NOMO-1 (cell line): Measurements from ENCODE around the gene AP3S1.
A peak's percentile ranks its signal among the peaks of the same experiment; 100 is the strongest.
"Not testable (repeated sequence)": the region's sequence is repeated elsewhere in the genome, so short reads cannot be mapped to it uniquely, and the experiment has no call there.

Source experiments
- DNase-seq, 2 experiments: peaks; one replicate each; lab custom pipeline; 2025; ENCODE audit not compliant: unreplicated experiment in 2 of 2; lab: John Stamatoyannopoulos, UW

AP3S1 gene

DNA sequence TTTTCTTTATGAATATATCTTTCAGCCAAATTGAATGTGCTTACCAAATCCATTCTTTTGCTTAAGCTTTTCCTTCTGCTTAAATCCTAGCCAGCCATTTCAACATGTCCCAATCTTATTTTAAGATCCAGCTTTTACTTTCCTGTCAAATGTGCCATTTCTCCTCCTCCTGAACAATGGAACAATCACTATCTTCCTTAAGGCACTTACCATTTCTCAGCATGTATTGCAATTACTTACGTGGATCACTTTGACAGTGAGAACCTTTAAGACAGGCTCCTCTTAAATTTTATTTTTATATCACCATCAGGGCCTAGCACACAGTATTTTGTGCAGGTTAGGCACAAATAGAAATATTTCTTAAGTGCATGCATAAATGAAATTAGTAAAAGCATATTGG lies 20.9 kb upstream of the AP3S1 start:
- DNase-seq: no peak

DNA sequence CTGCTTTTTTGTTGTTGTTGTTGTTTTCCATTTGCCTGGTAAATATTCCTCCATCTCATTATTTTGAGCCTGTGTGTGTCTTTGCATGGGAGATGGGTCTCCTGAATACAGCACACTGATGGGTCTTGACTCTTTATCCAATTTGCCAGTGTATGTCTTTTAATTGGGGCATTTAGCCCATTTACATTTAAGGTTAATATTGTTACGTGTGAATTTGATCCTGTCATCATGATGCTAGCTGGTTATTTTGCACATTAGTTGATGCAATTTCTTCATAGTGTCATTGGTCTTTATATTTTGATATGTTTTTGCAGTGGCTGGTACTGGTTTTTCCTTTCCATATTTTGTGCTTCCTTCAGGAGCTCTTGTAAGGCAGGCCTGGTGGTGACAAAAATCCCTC lies 16.8 kb upstream of the AP3S1 start:
- DNase-seq: not testable (repeated sequence)

DNA sequence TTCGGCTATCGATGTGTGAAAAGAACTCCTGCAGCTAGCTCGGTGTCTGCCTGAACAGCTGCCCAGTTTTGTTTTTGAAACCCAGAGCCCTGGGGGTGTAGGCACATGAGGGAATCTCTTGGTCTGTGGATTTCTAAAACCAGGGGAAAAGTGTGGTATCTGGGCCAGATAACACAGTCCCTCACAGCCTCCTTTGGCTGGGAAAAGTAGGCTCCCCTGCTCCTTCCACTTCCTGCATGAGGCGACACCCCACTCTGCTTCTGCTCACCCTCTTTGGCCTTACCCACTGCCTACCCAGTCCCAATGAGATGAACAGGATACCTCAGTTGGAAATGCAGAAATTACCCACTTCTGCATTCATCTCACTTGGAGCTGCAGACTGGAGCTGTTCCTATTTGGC lies 15.8 kb upstream of the AP3S1 start:
- no peak for DNase-seq

DNA sequence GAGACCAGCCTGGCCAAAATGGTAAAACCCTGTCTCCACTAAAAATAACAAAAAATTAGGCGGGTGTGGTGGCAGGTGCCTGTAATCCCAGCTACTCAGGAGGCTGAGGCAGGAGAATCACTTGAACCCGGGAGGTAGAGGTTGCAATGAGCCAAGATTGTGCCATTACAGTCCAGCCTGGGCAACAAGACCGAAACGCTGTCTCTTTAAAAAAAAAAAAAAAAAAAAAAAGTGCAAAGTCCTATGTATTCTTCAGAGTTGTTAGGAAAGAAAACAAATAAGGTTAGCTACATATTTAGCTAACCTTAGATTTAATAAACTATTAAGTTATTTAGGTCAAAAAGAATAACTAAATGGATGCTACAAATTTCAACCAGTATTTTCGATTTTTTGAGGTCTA lies 11.8 kb upstream of the AP3S1 start:
- no peak for DNase-seq

DNA sequence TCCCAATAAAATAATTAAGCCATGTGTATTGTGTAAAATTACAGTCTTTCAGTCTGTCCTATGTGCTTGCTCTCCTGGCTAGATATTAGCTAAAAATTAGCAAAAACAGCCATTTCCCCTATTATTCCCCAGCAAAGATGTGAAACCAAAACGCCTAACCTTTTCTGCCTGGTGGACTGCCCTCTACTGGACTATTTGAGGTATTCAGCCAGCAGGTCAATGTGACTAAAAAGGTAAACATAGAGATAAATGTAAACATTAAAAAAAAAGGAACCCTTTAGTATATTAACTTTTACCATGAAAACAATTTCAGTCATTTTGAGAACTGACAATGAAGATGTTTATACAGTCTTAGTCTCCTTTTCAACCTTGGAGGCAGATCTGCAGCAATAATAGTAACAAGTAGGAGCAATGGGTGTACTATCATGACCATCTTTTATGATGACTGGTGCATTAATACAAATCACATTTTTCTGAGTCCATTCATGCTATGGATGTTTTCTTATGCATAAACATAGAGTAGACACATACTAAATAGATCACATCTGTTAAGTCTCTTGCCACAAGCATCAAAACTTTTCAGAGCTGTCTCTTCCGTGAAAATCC lies 10.5 kb upstream of the AP3S1 start:
- peak in 1 of 2 experiments; percentile 34 for DNase-seq

DNA sequence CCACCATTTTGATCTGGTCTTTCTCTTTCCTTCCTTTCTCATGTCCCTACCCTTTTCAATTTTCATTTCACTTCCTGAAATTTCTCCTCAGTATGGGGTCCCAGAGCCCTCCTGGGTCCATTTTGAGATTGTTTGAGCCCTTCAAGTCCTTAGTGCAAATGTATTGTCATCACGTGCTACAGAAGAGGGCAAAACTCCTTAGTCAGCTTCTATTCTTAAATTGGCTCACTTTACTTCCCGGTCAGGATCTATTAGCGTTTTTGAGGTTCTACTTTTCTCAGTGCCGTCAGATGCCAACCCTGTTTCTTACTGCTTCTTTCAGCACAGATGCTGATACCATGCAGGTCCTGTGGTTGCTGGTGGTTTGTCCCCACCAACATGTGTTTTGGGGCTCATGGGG lies 6.3 kb upstream of the AP3S1 start:
- DNase-seq: no peak

DNA sequence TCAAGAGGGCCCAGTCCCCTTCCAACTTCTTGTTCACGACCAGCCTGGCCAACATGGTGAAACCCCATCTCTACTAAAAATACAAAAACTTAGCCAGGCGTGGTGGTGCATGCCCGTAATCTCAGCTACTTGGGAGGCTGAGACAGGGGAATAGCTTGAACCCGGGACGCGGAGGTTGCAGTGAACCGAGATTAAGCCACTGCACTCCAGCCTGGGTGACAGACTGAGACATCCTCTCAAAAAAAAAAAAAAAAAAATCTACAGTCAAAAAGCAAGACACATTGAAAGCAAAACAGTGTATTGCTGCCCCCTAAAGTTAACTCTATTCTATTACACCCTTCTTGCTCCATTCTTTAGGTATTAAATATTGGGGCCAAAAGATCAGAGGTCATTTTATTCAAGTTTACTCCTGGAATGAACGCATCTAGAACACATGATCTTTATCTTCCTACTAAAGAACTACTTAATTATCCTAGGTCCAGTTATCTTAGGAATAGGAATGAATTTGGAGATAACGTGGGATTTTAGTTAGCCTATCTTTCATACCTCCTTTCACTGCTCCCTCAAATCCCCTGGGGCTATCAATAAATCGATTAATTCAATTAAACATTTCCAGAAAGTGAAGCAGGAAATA lies 2.7 kb upstream of the AP3S1 start:
- peak; percentile 48 to 63 for DNase-seq

DNA sequence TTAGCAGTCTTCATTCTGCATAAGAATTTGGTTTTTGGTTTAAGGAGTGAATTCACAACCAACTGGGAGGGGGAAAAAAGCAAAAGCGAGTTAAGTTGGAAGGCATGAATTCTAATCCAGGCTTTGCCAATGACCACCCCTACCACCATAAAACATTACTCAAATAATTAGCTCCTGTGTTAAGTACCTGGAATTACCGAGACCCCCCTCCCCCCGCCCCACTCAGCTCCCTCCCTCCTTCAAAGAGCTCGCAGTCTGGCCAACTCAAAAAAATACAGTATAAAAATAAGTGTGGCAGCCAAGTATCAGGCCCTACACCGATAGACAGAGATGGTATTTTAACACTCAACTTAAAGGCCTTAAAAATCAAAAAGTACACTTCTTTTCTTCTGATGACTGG lies 862 bp upstream of the AP3S1 start:
- no peak for DNase-seq

DNA sequence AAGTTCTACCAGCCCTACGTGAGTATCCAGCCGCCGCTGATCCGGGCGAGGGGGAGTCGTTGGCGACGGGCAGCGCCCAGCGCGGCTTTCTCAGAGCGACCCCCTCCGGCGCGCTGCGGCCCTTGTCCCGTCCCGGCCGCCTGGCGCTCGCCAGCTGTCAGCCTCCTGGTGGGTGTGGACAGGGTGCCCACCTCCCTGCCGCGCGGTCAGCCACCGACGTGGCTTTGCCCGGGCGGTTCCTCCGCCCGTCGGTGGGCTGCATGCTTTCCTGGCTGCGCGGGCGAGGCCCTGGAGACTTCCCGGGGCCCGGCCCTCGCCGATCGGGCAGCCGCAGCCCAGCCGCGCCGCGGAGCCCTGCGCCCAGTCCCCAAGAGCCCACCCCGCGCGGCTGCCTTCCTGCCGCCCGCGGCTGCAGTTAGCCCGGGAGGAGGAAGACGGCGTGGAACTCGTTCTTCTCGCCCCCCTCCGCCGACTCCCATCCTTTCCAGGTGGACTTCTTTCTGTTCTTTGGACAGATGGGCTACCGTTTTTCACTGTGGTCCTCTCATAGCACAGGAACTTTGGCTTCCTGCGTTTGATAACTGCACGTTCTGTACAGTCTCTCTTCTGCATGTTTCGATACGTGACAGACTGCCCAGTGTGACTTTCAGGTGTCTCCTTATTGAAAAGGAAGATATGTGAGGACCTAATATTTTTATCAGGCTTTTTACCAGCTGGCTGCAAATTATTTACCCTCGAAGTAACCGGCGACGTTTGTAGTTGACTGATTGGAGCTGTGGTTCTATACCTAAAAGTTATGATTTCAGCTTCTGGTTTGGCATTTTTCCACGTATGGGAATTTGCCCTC lies 577 bp downstream of the AP3S1 start:
- DNase-seq: peak; percentile 57 to 58

DNA sequence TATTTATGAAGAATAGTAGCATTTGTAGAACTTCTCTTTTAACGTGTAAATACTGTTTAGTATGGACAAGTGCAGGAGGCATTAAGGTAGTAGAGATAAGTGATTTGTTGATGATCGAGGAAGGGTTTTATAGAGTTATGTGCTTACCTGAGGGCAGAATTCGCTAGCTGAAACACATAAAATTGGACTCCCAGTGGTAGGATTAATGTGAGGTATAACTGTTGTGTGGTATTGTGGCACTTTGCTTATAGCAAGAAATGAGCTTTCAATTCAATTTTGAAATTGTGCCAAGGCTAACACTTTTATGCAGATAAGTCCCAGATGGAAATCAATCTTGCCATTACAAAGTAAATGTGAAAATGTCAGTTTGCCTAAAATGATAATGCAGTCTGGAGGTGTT lies 1.2 kb downstream of the AP3S1 start:
- no peak for DNase-seq

DNA sequence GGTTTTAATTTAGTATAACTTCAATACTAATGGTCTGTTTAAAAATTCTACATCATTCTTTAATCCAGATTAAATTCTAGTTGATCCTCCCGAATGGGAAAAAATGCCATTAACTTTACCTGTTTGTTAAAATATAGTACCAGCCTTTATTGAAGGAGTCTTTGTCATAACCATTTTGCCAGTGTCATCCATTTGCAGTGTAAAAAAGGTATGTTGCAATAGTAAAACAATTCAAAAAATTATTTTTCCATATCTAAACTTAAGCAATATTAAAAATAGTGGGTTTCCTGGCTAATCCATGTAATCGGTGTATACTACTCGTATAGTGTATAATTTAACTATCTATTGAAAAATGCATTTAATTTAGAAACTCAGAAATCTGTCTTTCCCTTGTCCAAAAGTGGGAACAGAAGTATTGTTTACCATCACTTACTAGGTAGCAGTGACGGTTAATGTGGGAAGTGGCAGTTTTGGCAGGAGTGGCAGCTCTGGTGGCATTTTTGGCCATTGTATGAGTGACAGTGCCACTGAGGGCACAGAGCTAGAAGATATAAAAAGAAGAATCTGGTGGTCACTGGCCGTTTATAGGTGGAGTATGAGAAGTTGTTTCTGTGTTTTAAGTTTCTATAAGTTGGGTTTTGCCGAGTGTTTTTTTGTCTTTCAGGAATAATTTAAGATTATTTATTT lies 1.9 kb downstream of the AP3S1 start:
- DNase-seq: no peak

DNA sequence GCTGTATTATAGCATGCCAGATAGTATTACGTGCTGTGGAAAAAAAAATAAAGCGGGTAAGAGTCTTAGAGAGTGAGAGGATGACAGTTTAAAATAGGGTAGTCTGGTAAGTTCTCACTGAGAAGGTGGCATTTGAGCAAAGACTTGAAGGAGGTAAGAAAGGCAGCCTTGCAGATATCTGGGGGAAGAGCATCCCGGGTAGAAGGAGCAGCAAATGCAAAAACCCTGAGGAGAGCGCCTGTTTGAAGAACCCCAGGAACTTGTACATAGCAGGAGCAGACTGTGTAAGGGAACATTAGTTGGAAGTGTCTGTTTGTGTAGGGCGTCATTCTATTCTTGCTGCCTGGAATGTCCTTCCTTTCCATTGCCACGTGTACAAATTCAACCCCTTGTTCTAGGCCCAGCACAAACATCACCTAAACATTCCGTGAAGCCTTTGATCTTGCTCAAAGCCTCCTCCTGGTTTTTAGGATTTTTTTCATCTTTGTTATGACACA lies 2.6 kb downstream of the AP3S1 start:
- no peak for DNase-seq

DNA sequence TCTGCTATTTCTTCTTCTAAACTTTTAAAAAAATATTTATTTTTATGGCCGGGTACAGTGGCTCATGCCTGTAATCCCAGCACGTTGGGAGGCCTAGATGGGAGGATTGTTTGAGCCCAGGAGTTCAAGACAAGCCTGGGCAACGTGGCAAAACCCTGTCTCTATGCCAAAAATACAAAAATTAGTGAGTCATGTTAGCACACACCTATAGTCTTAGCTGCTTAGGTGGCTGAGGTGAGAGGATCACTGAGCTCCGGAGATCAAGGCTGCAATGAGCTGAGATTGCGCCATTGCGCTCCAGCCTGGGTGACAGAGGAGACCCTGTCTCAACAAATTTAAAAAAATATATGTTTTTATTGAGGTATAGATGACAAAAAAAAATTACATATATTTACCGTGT lies 5.6 kb downstream of the AP3S1 start:
- DNase-seq: no peak

DNA sequence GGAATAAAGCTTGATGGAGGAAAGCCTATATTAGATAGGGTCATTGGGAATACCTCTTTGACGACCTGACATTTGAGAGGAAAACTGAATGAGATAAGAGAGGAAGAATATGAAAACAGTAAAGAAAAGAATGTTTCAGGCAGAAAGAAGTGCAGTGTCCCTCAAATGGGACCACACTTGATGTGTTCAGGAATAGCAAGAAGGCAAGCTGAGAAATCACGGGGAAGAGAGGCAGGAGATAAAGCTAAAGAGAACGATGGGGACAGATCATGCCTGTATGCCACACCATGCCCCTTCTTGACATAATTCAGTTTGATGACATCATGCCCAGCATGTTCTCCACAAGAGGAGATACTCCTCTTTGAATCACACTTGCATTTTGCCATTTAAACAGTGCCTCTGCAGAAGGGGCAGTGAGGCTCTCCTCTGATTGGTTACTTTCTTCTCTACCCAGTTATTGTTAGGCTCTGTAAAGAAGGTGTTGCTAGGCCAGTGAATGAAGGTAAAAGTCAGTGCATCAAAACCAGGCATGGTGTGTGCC lies 7.6 kb downstream of the AP3S1 start:
- no peak for DNase-seq

DNA sequence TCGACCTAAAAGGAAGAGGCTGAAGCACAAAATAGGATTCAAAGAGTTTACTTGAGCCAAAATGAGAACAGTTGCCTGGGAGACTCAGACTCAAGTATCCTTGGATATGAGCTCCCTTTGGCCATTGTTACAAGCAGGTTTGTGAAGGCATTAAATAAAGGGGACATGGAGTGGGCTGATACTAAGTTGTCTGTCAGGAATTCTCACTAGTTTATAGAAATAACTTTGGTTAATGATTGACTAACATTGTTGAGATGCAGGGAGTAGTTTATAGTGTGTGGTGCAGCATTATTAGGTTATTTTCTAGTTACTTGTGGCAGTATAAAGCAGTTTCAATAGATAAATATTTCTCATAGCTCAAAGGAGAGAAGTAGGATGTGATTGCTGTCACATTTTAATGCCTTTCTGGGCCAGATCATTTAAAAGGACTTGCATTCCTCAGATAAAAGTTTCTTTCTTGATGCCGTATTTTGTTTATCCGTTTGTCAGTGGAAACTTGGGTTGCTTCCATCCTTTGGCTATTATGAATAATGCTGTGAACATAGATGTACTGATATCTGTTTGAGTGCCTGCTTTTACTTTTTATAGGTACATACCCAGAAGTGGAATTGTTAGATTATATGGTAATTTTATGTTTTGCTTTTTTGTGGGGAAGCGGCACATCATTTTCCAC lies 9.1 kb downstream of the AP3S1 start:
- DNase-seq: no peak

DNA sequence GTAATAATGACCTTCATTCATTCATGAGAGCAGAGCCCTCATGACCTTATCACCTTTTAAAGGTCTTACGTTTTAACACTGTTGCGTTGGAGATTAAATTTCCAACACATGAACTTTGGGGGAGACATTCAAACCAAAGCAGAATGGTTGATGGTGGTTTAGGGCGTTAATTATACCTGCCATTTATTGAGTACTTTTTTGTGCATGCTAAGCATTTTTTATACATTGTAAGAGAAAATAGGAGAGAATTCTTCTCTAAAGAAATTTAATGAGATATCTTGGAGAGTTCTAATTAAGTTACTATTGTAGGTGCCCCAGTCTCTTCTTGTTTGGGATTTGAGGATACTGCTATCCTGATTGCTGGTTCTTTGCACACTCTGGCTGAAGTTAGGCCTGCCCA lies 12.4 kb downstream of the AP3S1 start:
- DNase-seq: no peak

DNA sequence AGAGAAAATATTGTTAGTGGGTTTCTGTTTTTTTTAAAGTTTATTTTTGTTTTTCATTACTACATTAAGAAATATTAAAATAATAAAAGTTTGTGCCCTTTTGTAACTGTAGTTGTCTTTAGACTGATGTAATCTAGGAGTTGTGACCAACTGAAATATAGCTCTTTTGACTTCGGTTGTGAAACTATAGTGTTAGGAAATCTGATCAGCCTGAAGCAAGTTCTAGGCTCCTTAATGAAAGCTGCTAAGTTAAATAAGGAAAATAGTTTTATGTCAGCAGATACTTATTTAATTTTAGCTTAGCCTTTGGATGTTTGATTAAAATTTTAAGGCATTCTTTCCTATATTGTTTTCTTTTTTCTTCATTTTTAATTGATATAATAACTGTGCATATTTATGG lies 14.2 kb downstream of the AP3S1 start:
- peak in 1 of 2 experiments; percentile 72 for DNase-seq

DNA sequence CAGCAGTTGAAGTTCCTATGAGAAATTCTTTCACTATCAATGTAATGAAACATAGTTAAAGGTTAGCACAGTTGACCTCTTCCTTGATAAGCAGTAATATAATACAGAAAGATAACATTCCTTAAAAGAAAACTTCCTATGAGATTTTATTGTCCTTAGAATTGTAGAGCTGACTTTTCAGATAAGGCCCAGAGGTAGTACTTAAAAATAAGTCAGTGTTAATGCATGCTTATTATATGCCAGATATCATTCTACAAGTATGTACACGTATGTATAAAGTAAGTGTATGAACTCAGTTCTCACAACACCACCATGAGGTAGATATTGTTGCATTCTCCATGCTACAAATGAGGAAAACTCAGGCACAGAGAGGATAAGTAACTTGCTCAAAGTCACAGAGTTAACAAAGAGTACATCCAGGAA lies 15.3 kb downstream of the AP3S1 start:
- DNase-seq: no peak

DNA sequence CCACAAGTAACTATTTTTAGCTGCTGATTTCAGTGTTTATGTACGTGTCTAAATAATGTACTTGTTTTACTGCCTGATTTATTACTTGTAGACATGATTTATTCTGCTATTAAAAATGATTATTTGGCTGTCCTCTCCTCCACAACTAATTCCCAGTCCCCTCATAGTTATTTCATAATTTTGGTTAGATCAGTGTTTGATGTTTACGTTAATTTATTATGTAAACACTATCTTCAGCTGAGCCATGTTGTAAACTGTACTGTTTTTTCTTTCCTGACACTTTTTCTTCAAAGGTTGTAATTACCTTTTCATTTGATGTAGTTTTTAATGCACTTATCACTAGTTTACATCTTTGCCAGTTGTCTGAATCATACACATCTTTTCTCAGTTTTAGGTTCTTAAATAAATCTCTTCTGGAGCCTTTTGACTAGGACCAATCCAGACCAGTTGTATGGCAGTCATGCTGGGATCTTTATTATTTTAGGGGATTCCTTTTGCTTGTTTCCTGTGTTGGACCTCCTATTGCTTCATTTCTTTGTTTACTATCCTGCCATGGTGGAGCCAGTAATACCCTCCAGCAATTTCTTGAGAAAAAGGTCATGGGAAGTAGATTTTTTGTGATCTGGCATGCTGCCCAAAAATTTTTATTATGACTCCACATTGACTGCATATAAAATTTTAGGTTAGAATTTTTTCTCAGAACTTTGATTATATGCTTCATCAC lies 16.1 kb downstream of the AP3S1 start:
- no peak for DNase-seq

DNA sequence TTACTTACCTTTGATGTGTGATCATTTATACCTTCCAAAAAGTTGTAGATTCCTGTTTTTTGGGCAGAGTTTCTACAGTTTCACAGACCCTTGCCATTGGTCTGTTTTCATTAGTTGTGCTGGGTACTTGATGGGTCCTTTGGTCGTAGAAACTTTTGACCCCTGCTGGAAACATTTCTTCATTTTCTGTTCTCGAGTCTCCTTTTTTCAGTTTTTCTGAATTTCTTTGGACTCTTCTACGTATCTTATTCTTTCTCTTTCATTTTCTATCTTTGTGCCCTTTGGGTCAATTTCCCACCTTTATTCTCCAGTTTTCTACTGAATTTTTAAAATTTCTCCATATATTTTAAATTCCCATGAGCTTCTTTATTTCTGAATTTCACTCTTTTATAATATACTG lies 16.7 kb downstream of the AP3S1 start:
- DNase-seq: no peak
